Measurements from ENCODE around the gene SPCS1. TPM values are rescaled to one million over a fixed set of nuclear protein-coding genes. Genes with fewer than 3 reads are reported as not detected.

SPCS1 gene
- total RNA-seq, 1 experiment from 2014 or later, result 124 TPM

- TF ChIP-seq ZBTB33 (IDR thresholded peaks at IDR 0.05; ENCODE audit: extremely low read depth, insufficient replicate concordance, low read length) (no peak), SIN3A (IDR thresholded peaks at IDR 0.05; ENCODE audit: low read depth) (no peak), ZNF274 (IDR thresholded peaks at IDR 0.05; ENCODE audit: low read depth, low read length) (no peak), JUND (IDR thresholded peaks at IDR 0.05) (no peak), EZH2 (IDR thresholded peaks at IDR 0.05) (no peak), ZFX (IDR thresholded peaks at IDR 0.05) (no peak)
Observed at GRCh38 chr3:52710512-52710911, 4.6 kb downstream of the SPCS1 start (continued).

DNA sequence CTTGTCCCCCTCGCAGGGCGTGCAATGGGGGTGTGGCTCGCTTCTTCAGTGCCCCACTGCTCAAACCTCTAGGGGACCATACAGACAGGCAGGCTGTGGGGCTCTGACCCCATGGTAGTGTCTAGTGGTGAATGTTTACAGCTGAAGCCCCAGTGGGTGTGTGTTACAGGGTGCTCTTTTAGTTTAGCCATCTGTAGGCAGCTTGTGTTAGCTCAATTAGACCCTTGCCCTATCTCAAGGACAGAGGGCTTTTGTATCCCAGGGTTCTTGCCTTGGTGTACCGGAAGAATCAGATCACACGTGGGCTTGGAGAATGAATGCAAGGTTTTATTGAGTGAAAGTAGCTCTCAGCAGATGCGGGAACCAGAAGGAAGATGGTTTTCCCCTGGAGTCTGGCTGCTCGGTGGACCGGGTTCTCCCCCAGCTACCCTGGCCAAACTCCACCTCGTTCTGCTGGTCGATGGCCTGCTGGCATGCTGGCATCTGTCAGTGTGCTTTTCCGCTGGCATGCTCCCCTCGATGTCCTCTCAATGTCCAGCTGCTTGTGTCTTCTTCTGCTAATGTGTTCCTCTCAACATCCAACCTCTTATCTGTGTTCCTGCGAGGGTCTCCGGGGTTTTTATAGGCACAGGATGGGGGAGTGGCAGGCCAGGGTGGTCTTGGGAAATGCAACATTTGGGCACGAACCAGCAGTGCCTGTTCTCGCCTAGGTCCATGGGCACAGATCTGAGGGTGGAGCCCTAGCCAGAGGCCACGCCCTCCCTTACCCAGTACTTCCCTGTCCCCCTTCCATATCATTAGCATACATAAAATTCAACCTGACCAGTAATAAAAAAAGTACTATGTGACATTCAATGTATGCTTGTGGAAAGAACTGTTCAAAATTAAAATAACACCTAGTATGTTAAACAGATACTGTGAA is 6.6 kb downstream of the SPCS1 start:
- Histone ChIP-seq H4K20me1 (ENCODE audit: insufficient read depth) (no peaks in the 10 kb centered on the region), H3K9me3 (ENCODE audit: control insufficient read depth in 1 of 2, insufficient read depth in 1 of 2, low read depth in 1 of 2, low read length in 2 of 2) (no peaks in the 10 kb centered on the region), H3K36me3 (ENCODE audit: control insufficient read depth in 1 of 2, insufficient read depth in 2 of 2, low read length in 2 of 2) (peaks cover 6 to 10% of the 10 kb centered on the region in 2 experiments; a peak in 3 of 4 replicates), H3K4me3 (replicated peaks in 1 of 2; ENCODE audit: low read depth in 1 of 2, low read length in 2 of 2) (no peak overlapping the region), H2AFZ (ENCODE audit: low read depth, low read length, poor library complexity, severe bottlenecking) (no peak overlapping the region), H3K27me3 (ENCODE audit: insufficient read depth, low read length) (no peaks in the 10 kb centered on the region), H3K4me2 (ENCODE audit: low read length) (no peak overlapping the region), H3K4me1 (ENCODE audit: control insufficient read depth in 1 of 2, insufficient read depth in 2 of 2, low read length in 2 of 2) (peaks cover 0 to under 1% of the 10 kb centered on the region in 2 experiments; a peak in 1 of 4 replicates), H3K9ac (ENCODE audit: low read length) (no peak overlapping the region), H3K27ac (ENCODE audit: low read depth, low read length) (no peak overlapping the region), H3K9me2 (ENCODE audit: insufficient read depth) (no peaks in the 10 kb centered on the region), H3K79me2 (ENCODE audit: insufficient read depth, low read length) (peaks cover 12% of the 10 kb centered on the region)
- intact Hi-C loops (cut with micrococcal nuclease), result no loop called here
- ATAC-seq (peak; percentile 52; the same call in 1 of the 2 replicates), DNase-seq (ENCODE audit: low read depth, low spot score) (no peak)
- ChIA-PET CTCF (no interaction called here), RAD21 (ENCODE audit: low non-redundant PET in 1 of 2, low total read pairs in 2 of 2, uncharacterized antibody in 2 of 2, unreplicated experiment in 2 of 2) (no interaction called here), POLR2A (no interaction called here)
- BruUV-seq (replicated peaks), result no TSS peak
- no peak for TF ChIP-seq EGR1 (IDR thresholded peaks at IDR 0.05; ENCODE audit: low read depth)
- no peak for TF ChIP-seq SIN3A (IDR thresholded peaks at IDR 0.05; ENCODE audit: low read depth)
- TF ChIP-seq RAD21 (IDR thresholded peaks at IDR 0.05; ENCODE audit: low read depth), result no peak
- TF ChIP-seq ZFX (IDR thresholded peaks at IDR 0.05), result no peak
- TF ChIP-seq MAX (IDR thresholded peaks at IDR 0.05), result no peak
- TF ChIP-seq SP1 (IDR thresholded peaks at IDR 0.05; ENCODE audit: low read depth), result no peak
- TF ChIP-seq YY1 (IDR thresholded peaks at IDR 0.05; ENCODE audit: extremely low read depth, insufficient replicate concordance, low read depth, low read length), result no peak
- TF ChIP-seq REST (IDR thresholded peaks at IDR 0.05; ENCODE audit: low read depth), result no peak
- no peak for TF ChIP-seq SRF (IDR thresholded peaks at IDR 0.05; ENCODE audit: low read depth)
- TF ChIP-seq, protein P1, sequence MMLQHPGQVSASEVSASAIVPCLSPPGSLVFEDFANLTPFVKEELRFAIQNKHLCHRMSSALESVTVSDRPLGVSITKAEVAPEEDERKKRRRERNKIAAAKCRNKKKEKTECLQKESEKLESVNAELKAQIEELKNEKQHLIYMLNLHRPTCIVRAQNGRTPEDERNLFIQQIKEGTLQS (IDR thresholded peaks at IDR 0.05), result no peak
- no peak for TF ChIP-seq JUND (IDR thresholded peaks at IDR 0.05)
- no peak for TF ChIP-seq ELF1 (IDR thresholded peaks at IDR 0.05; ENCODE audit: borderline replicate concordance, low read depth)
- TF ChIP-seq EZH2 (IDR thresholded peaks at IDR 0.05), result no peak
- no peak for TF ChIP-seq POLR2AphosphoS5 (IDR thresholded peaks at IDR 0.05; ENCODE audit: low read depth, low read length)
- no peak for TF ChIP-seq FOSL1 (IDR thresholded peaks at IDR 0.05; ENCODE audit: low read depth)
- TF ChIP-seq POLR2A (IDR thresholded peaks at IDR 0.05; ENCODE audit: borderline replicate concordance, extremely low read depth, insufficient read depth, insufficient read length), result no peak
- TF ChIP-seq CEBPB (IDR thresholded peaks at IDR 0.05; ENCODE audit: low read depth), result no peak
